Upper lobe of left lung (tissue), 4 donors: ENCODE results near the gene FRMD5.

Experiments used
- EP300 ChIP-seq, 4 donors: sonication (generic); formaldehyde crosslinking; IDR thresholded peaks; one replicate each; pipeline ENCODE4 v1.5.1; 2017; ENCODE audit warnings: antibody characterized with exemption in 4 of 4, control low read depth in 2 of 4
- POLR2A ChIP-seq, 4 donors: fragments of 450-650 bp; IDR thresholded peaks; one replicate each; pipeline ENCODE4 v1.5.1; 2016 to 2017; ENCODE audit warnings: antibody characterized with exemption in 4 of 4, mild to moderate bottlenecking in 2 of 4
- POLR2AphosphoS5 ChIP-seq, 2 donors: sonication (generic); formaldehyde crosslinking; IDR thresholded peaks; one replicate each; pipeline ENCODE4 v1.5.1; 2017; ENCODE audit warnings: antibody characterized with exemption in 2 of 2
- TF ChIP-seq, protein P1 (sequence below), 6 experiments: fragments of 450-650 bp in 4 of 6; fragments of 200-600 bp in 2 of 6; sonication (generic) in 2 of 6; IDR thresholded peaks; one replicate each; pipeline ENCODE4 v1.5.1; 2016 to 2019; ENCODE audit warnings: antibody characterized with exemption in 6 of 6

- TF ChIP-seq POLR2A (IDR thresholded peaks at IDR 0.05) = no peak
- TF ChIP-seq, protein P1, sequence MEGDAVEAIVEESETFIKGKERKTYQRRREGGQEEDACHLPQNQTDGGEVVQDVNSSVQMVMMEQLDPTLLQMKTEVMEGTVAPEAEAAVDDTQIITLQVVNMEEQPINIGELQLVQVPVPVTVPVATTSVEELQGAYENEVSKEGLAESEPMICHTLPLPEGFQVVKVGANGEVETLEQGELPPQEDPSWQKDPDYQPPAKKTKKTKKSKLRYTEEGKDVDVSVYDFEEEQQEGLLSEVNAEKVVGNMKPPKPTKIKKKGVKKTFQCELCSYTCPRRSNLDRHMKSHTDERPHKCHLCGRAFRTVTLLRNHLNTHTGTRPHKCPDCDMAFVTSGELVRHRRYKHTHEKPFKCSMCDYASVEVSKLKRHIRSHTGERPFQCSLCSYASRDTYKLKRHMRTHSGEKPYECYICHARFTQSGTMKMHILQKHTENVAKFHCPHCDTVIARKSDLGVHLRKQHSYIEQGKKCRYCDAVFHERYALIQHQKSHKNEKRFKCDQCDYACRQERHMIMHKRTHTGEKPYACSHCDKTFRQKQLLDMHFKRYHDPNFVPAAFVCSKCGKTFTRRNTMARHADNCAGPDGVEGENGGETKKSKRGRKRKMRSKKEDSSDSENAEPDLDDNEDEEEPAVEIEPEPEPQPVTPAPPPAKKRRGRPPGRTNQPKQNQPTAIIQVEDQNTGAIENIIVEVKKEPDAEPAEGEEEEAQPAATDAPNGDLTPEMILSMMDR (IDR thresholded peaks at IDR 0.05) = no peak
- no peak for TF ChIP-seq EP300 (IDR thresholded peaks at IDR 0.05)
- no peak for TF ChIP-seq POLR2AphosphoS5 (IDR thresholded peaks at IDR 0.05)
Measured at GRCh38 chr15:44064706-44065105, 130.4 kb downstream of the FRMD5 start.
